ENCODE measurements around the gene FAM13C.

Gene FAM13C

DNA sequence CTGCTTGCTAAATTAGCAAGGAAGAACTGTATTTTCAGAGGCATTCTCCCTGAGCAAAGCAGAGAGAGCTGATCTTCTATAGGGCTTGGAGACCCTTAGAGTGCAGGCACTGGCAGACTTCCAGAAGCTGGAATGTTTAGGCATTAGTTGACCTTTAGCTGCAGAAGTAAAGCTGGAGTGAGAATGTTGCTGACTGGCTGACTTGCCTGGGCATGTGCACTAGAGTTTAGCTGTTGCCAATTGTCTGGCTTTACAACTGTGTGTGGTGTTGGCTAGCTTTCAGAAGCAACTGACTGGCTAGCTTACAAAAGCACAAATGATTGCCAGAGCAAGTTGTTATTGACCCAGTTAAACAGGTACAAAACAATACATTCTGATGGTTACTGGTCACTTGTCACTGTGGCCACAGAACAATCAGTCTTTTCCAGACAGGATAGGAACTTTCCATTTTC lies 25.1 kb downstream of the FAM13C start:
- TF ChIP-seq POLR2A (IDR thresholded peaks at IDR 0.05; ENCODE audit: extremely low read depth, insufficient read length) = no peak
- no peak for TF ChIP-seq CTCF (IDR thresholded peaks at IDR 0.05; ENCODE audit: low read depth, low read length)
- TF ChIP-seq, protein P1, sequence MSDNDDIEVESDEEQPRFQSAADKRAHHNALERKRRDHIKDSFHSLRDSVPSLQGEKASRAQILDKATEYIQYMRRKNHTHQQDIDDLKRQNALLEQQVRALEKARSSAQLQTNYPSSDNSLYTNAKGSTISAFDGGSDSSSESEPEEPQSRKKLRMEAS (IDR thresholded peaks at IDR 0.05; ENCODE audit: low read depth, low read length) = no peak
- DNase-seq (ENCODE audit: low read depth) = no peak
- H3K4me3 ChIP-seq (ENCODE audit: low read depth, low read length) = no peak overlapping the region

DNA sequence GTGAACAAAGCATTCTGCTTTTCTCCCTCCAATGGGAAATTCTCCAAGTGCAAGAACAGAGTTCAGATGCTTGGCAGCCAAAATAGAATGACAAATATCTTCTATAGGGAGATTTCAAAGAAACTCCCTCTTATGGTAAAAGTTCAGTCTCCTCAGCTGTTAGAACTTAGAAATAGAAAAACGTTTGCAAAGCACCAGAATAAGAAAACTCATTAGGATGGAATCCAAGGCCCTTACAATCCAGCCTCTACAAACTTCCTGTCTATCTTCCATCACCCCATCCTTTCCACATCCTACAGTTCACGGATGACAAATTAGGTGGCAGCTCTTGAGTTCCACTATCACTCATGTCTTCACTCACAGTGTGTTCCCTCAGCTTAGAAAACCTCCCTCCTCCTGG lies 25.7 kb downstream of the FAM13C start:
- no peak overlapping the region for H3K4me3 ChIP-seq (ENCODE audit: low read depth, low read length)
- TF ChIP-seq POLR2A (IDR thresholded peaks at IDR 0.05; ENCODE audit: extremely low read depth, insufficient read length) = no peak
- no peak for TF ChIP-seq CTCF (IDR thresholded peaks at IDR 0.05; ENCODE audit: low read depth, low read length)
- no peak for TF ChIP-seq MYC (IDR thresholded peaks at IDR 0.05; ENCODE audit: low read depth, low read length)
- TF ChIP-seq, protein P1 (IDR thresholded peaks at IDR 0.05; ENCODE audit: low read depth, low read length) = no peak
- DNase-seq (ENCODE audit: low read depth) = no peak

GRCh38 chr10:59335497-59335896 lies 26.9 kb downstream of the FAM13C start:
- no peak overlapping the region for H3K4me3 ChIP-seq (ENCODE audit: low read depth, low read length)
- no peak for DNase-seq (ENCODE audit: low read depth)
- no peak for TF ChIP-seq CTCF (IDR thresholded peaks at IDR 0.05; ENCODE audit: low read depth, low read length)

DNA sequence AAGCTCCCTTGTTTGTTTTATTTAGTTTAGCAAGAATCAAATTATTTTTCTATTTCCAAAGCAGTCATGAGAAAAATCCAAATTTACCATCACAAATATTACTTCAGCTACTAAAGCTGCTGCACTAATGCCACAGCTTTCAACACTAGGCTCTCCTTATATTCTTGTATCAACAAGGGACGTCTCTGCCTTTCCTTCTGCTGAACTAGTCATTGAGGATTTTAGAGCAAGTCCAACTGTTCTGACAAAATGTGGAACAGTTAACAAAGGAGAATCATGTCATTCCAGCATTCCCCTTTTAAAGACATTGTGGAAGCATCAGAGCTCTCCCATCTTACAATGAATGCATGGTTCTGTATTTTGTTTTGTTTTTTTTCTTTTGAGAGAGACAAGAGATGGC lies 28.6 kb downstream of the FAM13C start:
- TF ChIP-seq CTCF (IDR thresholded peaks at IDR 0.05; ENCODE audit: low read depth, low read length) = no peak
- TF ChIP-seq POLR2A (IDR thresholded peaks at IDR 0.05; ENCODE audit: extremely low read depth, insufficient read length) = no peak
- TF ChIP-seq, protein P1 (IDR thresholded peaks at IDR 0.05; ENCODE audit: low read depth, low read length) = no peak
- TF ChIP-seq MYC (IDR thresholded peaks at IDR 0.05; ENCODE audit: low read depth, low read length) = no peak
- DNase-seq (ENCODE audit: low read depth) = no peak

DNA sequence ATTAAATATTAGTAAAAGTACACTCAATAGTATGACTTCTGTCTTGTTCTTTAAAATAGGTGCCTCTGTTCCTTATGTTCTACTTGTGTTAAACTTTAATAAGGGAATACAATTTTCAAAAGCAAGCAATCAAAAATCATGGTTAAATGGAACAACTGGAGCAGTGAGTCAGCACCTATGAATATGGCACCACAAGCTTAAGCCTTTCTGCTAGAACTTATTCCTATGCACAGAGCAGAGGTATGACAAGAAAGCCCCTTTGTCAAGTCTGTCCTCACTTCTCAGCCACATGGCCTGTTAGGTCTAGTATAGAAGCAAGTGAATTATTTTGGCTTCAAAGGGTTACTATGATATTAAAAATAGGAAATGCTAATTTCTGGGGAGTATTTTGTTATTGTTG lies 29.8 kb downstream of the FAM13C start:
- TF ChIP-seq, protein P1 (IDR thresholded peaks at IDR 0.05; ENCODE audit: low read depth, low read length) = no peak
- TF ChIP-seq MYC (IDR thresholded peaks at IDR 0.05; ENCODE audit: low read depth, low read length) = no peak
- no peak for TF ChIP-seq POLR2A (IDR thresholded peaks at IDR 0.05; ENCODE audit: extremely low read depth, insufficient read length)
- TF ChIP-seq CTCF (IDR thresholded peaks at IDR 0.05; ENCODE audit: low read depth, low read length) = no peak
- no peak for DNase-seq (ENCODE audit: low read depth)
- no peak overlapping the region for H3K4me3 ChIP-seq (ENCODE audit: low read depth, low read length)

More for the DNA sequence above, 28.6 kb downstream of the FAM13C start:
- H3K4me3 ChIP-seq (ENCODE audit: low read depth, low read length) = no peak overlapping the region

DNA sequence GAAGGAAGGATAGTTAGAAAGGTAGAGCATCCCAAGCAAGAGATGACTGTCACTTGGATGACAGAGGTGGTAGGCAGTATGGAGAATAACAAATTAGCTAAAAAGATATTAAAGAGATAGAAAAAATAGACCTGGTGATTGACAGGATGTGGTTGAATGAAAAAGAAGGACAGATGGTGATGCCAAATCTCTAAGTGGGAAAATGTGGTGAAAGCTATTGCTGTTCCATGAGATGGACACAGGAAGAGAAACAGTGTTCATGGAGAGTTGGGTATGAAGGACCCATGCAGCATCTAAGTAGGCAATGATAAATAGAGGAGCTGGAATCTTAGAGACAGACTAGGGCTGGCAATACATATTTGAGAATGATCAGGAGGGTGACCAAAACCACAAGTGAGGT lies 30.7 kb downstream of the FAM13C start:
- no peak for DNase-seq (ENCODE audit: low read depth)
- no peak overlapping the region for H3K4me3 ChIP-seq (ENCODE audit: low read depth, low read length)
- TF ChIP-seq MYC (IDR thresholded peaks at IDR 0.05; ENCODE audit: low read depth, low read length) (no peak), CTCF (IDR thresholded peaks at IDR 0.05; ENCODE audit: low read depth, low read length) (no peak), POLR2A (IDR thresholded peaks at IDR 0.05; ENCODE audit: extremely low read depth, insufficient read length) (no peak)
- TF ChIP-seq, protein P1 (IDR thresholded peaks at IDR 0.05; ENCODE audit: low read depth, low read length) = no peak

Data from NB4 (cell line).